Measurements from ENCODE around the gene ABCA10. TPM values are rescaled to one million over a fixed set of nuclear protein-coding genes. Genes with fewer than 3 reads are reported as not detected.

ABCA10 gene
- total and polyA plus RNA-seq, 2 of the 13 experiments (the other 11 are each of a cell fraction or from before 2014, with no cell fraction given): 0.02 to 0.08 TPM

- H3K27me3 ChIP-seq (ENCODE audit: control insufficient read depth in 1 of 2, insufficient read depth in 2 of 2, low read length in 2 of 2): no peaks in the 10 kb centered on the region
- no peak overlapping the region for H3K4me2 ChIP-seq (ENCODE audit: low read depth, low read length)
- DNase-seq (ENCODE audit: low spot score): no peak
- no peaks in the 10 kb centered on the region for H3K36me3 ChIP-seq (replicated peaks in 1 of 2; ENCODE audit: control insufficient read depth in 1 of 2, insufficient read depth in 2 of 2, low read length in 2 of 2)
- H2AFZ ChIP-seq (ENCODE audit: low read length): no peak overlapping the region
- H3K9me3 ChIP-seq (ENCODE audit: low read length): no peaks in the 10 kb centered on the region
- H3K79me2 ChIP-seq (ENCODE audit: insufficient read depth, low read length): no peaks in the 10 kb centered on the region
- BruUV-seq (replicated peaks): no TSS peak
- H4K20me1 ChIP-seq (ENCODE audit: insufficient read depth, low read length): no peaks in the 10 kb centered on the region
- CTCF ChIA-PET (ENCODE audit: low intra/inter-chr PET ratio, low total read pairs): no interaction called here
- intact Hi-C loops (cut with micrococcal nuclease; ENCODE audit: unreplicated experiment) (no loop called here), in situ Hi-C loops (cut with HindIII; ENCODE audit: extremely low pct_ligation_motif_present, low pct_unique_long_range_greater_than_20kb) (no loop called here)
- H3K4me3 ChIP-seq (replicated peaks in 1 of 3; ENCODE audit: insufficient read depth in 1 of 3, low read depth in 2 of 3, low read length in 3 of 3): no peak overlapping the region
- no peak overlapping the region for H3K9ac ChIP-seq (ENCODE audit: insufficient read depth, low read depth, low read length)
- ATAC-seq: no peak
- FAIRE-seq: no peak
- H3K27ac ChIP-seq (ENCODE audit: extremely low read length, insufficient read depth, low read length): no peak overlapping the region
- POLR2A ChIA-PET: no interaction called here
- no peaks in the 10 kb centered on the region for H3K4me1 ChIP-seq (ENCODE audit: insufficient read depth, low read length)
- TF ChIP-seq ZNF615 (CRISPR knock-in tag; IDR thresholded peaks at IDR 0.05; ENCODE audit: borderline replicate concordance) (no peak), MYNN (CRISPR knock-in tag; IDR thresholded peaks at IDR 0.05; ENCODE audit: low read depth) (no peak), SNRNP70 (IDR thresholded peaks at IDR 0.05; ENCODE audit: low read depth, low read length) (no peak), REXO4 (CRISPR knock-in tag; IDR thresholded peaks at IDR 0.05; ENCODE audit: borderline replicate concordance) (no peak), HHEX (CRISPR knock-in tag; IDR thresholded peaks at IDR 0.05) (no peak), SCMH1 (CRISPR knock-in tag; IDR thresholded peaks at IDR 0.05; ENCODE audit: borderline replicate concordance) (no peak), ZNF331 (CRISPR knock-in tag; IDR thresholded peaks at IDR 0.05) (no peak), ZNF318 (CRISPR knock-in tag; IDR thresholded peaks at IDR 0.05) (no peak), CEBPB (IDR thresholded peaks at IDR 0.05; ENCODE audit: borderline replicate concordance, low read depth, low read length) (no peak), HNRNPLL (IDR thresholded peaks at IDR 0.05; ENCODE audit: low read depth, low read length, poor library complexity, severe bottlenecking) (no peak), ZNF737 (CRISPR knock-in tag; IDR thresholded peaks at IDR 0.05; ENCODE audit: borderline replicate concordance) (no peak), HDAC1 (CRISPR knock-in tag; IDR thresholded peaks at IDR 0.05) (no peak), CSRNP1 (CRISPR knock-in tag; IDR thresholded peaks at IDR 0.05) (no peak), CREM (IDR thresholded peaks at IDR 0.05) (no peak), CREM (CRISPR knock-in tag; IDR thresholded peaks at IDR 0.05) (no peak), TFDP1 (CRISPR knock-in tag; IDR thresholded peaks at IDR 0.05; ENCODE audit: borderline replicate concordance) (no peak)
Observed at GRCh38 chr17:69192754-69193153, 35.9 kb downstream of the ABCA10 start.
